Measurements from ENCODE around the gene CHURC1. TPM values are rescaled to one million over a fixed set of nuclear protein-coding genes. Genes with fewer than 3 reads are reported as not detected.

Gene CHURC1
- polyA plus RNA-seq, 1 donor = 42.3 TPM

DNA sequence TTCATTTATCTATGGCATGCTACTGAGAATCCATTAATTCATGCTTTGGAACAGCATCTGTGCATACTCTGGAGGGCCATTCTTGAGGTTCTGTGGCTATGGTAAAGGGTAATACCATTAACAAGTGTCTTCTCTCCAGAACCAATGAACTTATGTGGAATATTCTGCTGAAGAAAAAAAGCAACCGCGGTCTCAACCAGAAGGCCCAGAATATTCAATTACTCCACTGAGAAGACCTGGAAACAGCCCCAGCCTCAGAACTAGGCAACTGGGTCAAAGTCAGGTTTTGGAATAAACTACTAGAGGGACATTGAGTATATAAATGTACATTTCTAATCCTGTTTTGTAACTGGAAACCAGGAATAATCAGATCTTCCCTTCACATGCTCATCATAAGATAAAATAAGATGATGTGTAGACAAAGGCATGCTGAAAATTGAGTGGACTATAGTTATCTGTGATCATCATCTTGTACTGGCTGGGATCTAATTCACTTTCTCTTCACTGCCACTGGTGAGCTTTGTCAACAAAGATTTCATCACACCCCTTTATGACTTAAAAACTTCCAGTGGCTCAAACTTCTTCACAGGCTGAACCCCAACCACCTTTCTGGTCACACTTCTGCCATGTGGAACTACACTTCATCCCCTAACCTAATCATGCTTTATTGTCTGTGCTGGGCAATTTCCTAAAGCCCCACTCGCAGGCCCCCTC, 40.6 kb upstream of the CHURC1 start:
- no peak overlapping the region for H3K27ac ChIP-seq (ENCODE audit: low read length)

DNA sequence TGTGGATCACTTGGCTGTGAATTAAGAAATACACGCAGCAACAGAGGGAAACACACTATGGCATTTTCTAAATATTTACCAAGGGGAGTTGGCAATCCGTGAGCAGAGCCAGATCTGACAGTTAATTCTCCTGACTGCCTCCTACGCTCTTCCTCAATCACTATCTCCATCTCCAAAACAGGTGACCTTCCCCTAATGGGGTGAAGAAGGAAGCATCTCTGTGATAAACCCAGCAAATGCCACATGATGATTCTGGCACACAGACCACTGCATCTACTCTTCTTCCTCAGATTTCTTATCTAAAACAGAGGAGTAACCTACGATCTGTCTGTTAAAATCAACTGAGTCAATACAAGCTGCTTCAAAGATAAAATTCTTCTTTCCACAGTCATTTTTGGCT, 38.9 kb upstream of the CHURC1 start:
- Histone ChIP-seq H3K27me3 (ENCODE audit: control insufficient read depth, insufficient read depth, low read length) (peaks cover 59% of the 10 kb centered on the region), H3K4me3 (ENCODE audit: low read length) (no peak overlapping the region), H3K27ac (ENCODE audit: low read length) (no peak overlapping the region), H3K9me3 (ENCODE audit: control insufficient read depth, low read depth, low read length) (peaks cover 4% of the 10 kb centered on the region), H3K36me3 (ENCODE audit: control insufficient read depth, insufficient read depth, low read length) (no peaks in the 10 kb centered on the region), H3K4me1 (ENCODE audit: control insufficient read depth, insufficient read depth, low read length) (peaks cover 3% of the 10 kb centered on the region)
- DNase-seq = no peak
- WGBS (ENCODE audit: insufficient coverage, low lambda C conversion rate) = 0% methylated on average over 1 of the region's 4 CpGs

More for the DNA sequence above, 40.6 kb upstream of the CHURC1 start:
- Histone ChIP-seq H3K27me3 (ENCODE audit: control insufficient read depth, insufficient read depth, low read length) (peaks cover 47% of the 10 kb centered on the region), H3K4me3 (ENCODE audit: low read length) (no peak overlapping the region), H3K9me3 (ENCODE audit: control insufficient read depth, low read depth, low read length) (no peaks in the 10 kb centered on the region), H3K4me1 (ENCODE audit: control insufficient read depth, insufficient read depth, low read length) (no peaks in the 10 kb centered on the region), H3K36me3 (ENCODE audit: control insufficient read depth, insufficient read depth, low read length) (no peaks in the 10 kb centered on the region)
- no peak for DNase-seq
- WGBS (ENCODE audit: insufficient coverage, low lambda C conversion rate) = no CpG with 5 or more reads among the region's 3 CpGs

DNA sequence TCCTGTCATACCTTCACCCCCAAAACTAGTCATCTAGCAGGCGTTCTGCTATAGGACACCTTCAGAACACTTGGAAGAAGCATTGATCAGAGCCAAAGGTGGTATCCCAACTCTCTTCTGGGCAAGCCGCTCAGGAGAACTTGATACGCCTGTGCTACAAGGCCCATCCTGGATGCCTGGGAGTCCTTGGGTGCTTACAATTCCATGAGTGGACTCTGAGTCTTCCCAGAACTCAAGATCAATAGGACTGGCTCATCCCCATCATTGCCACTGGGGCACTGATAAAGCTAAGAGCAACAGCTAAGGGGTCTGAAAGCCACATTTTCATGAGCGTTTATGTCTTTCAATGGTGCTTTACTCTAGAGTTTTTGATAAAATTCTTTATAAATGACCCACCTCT, 36.4 kb upstream of the CHURC1 start:
- Histone ChIP-seq H3K9me3 (ENCODE audit: control insufficient read depth, low read depth, low read length) (peaks cover 4% of the 10 kb centered on the region), H3K36me3 (ENCODE audit: control insufficient read depth, insufficient read depth, low read length) (no peaks in the 10 kb centered on the region), H3K27me3 (ENCODE audit: control insufficient read depth, insufficient read depth, low read length) (peaks cover 72% of the 10 kb centered on the region), H3K27ac (ENCODE audit: low read length) (no peak overlapping the region), H3K4me1 (ENCODE audit: control insufficient read depth, insufficient read depth, low read length) (peaks cover 8% of the 10 kb centered on the region), H3K4me3 (ENCODE audit: low read length) (no peak overlapping the region)
- no CpG with 5 or more reads among the region's 4 CpGs for WGBS (ENCODE audit: insufficient coverage, low lambda C conversion rate)
- no peak for DNase-seq

DNA sequence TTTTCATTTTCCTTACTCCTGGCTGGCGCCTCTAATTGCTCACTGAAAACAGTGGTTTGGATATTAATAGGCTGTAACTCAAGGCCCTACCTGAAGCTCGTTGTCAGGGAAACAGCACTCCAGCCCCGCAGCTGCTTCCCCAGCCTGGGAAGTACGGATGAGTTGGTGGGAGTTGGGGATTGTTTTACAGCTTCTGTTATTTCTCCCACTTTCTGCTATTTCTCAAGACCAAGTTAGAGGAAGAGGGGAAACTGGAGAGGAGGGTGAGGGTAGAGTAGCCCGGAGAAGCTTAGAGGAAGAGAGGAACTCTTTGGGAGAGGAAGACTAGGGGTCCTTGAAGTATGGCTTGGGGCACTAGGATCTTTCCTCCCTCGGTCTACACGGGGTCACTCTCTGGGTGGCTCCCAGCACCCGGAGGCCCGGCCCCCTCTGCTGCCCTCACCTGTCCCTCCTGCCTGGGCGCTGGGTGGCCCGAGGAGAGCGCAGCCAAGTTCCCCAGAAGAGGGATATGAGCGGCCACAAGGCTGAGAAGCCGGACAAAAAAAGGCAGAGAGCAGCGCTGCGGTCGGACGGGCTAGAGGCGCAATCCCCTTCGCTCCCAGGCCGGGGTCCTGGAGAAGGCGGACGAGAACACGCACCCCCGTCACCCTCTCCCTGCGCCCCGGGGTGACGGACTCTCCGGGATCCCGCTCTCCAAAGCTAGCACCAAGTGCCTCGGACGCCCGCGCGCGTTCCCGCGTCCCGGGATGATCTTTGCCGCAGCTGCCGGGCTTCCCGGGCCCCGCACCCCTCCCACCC, 35.2 kb upstream of the CHURC1 start:
- H3K4me1 ChIP-seq (ENCODE audit: control insufficient read depth, insufficient read depth, low read length) = peaks cover 8% of the 10 kb centered on the region
- no peak overlapping the region for H3K27ac ChIP-seq (ENCODE audit: low read length)
- WGBS (ENCODE audit: insufficient coverage, low lambda C conversion rate) = no CpG with 5 or more reads among the region's 43 CpGs
- peak overlapping the region; percentile 31 for H3K4me3 ChIP-seq (ENCODE audit: low read length)
- peaks cover 74% of the 10 kb centered on the region for H3K27me3 ChIP-seq (ENCODE audit: control insufficient read depth, insufficient read depth, low read length)
- no peaks in the 10 kb centered on the region for H3K36me3 ChIP-seq (ENCODE audit: control insufficient read depth, insufficient read depth, low read length)
- H3K9me3 ChIP-seq (ENCODE audit: control insufficient read depth, low read depth, low read length) = peaks cover 4% of the 10 kb centered on the region
- peak; percentile 3 to 31 for DNase-seq

DNA sequence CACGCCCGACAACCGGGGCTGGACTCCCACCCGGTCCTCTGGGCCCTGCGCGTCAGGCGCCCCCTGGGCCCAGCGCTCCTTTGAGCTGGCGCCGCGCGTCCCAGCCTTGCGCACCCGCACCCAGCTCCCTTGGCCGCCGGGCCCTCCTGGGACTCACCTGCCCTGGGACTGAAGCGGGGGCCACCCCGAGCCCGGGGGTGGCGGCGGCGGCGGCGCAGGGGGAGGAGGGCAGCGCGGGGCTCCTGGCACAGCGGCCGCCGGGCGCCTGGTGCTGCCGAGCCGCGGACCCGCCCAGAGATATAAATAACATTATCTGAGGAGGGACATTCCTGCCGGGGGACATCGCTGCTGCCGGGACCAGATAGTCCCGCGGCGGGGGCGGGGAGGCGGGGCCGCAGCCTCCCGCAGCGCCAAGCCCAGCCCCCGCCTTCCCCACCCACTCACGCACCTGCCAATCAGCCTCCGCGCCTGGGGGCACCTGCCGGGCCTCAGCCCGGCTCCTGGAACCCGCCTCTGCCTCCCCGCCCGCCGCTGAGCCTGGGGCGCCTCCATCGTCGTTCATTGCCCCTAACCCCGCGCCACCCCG, 34.5 kb upstream of the CHURC1 start, which contains the start of gene SPTB:
Gene SPTB (minus strand): TSS at position 273 of the 586 bp plus-strand sequence. CDS start 56,813 bp downstream, outside the sequence.
- no CpG with 5 or more reads among the region's 61 CpGs for WGBS (ENCODE audit: insufficient coverage, low lambda C conversion rate)
- H3K36me3 ChIP-seq (ENCODE audit: control insufficient read depth, insufficient read depth, low read length) = no peaks in the 10 kb centered on the region
- peak; percentile 12 to 32 for DNase-seq
- H3K27me3 ChIP-seq (ENCODE audit: control insufficient read depth, insufficient read depth, low read length) = peaks cover 73% of the 10 kb centered on the region
- H3K9me3 ChIP-seq (ENCODE audit: control insufficient read depth, low read depth, low read length) = peaks cover 4% of the 10 kb centered on the region
- H3K4me1 ChIP-seq (ENCODE audit: control insufficient read depth, insufficient read depth, low read length) = peaks cover 8% of the 10 kb centered on the region
- peak within 1 kb of the TSS; percentile 48 for H3K4me3 ChIP-seq (ENCODE audit: low read length)
- H3K27ac ChIP-seq (ENCODE audit: low read length) = no peak within 1 kb of the TSS

DNA sequence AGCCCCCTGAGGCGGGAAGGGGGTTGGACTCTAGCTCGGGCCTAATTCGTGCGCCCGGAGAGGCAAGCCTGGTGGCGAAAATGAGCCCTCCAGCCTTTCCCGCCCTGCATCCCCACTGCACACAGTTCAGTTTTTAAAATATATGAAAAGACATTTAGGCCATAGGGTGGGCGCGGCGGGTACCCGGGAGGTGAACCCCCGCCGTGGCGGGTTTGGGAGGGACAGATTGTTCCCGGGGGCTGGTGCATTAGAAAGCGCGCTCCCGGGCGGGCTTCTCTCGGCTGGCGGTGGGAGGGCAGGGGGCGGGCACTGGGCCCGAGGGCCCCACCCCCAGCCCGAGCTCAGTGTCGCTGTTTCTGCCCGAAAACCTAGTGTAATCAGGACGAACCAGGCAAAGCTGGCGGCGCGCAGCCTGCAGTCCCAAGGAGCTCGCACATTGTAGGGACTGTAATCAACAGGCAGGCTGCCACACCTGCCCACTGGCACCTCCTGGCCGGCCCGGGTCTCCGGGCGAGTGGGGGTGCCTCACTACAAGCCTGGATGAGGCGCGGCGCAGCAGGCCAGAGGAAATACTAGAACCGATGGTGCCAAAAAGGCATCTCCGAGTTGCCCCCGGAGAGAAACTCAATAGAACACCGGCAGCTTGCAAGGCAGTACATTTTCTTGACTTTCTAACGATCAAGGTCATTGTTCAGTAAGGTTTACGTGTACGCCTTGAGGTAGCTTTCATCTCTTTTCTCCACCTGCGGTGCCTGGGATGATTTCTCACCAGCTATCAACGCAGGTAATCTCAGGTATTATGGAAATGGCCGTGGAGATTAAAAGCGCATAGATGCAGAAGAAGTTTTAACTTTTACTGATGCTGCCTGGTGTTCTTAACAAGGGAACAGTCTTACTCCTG, 33.8 kb upstream of the CHURC1 start:
- Histone ChIP-seq H3K9me3 (ENCODE audit: control insufficient read depth, low read depth, low read length) (peaks cover 4% of the 10 kb centered on the region), H3K27ac (ENCODE audit: low read length) (no peak overlapping the region), H3K4me3 (ENCODE audit: low read length) (peak overlapping the region; percentile 48), H3K4me1 (ENCODE audit: control insufficient read depth, insufficient read depth, low read length) (peaks cover 8% of the 10 kb centered on the region), H3K27me3 (ENCODE audit: control insufficient read depth, insufficient read depth, low read length) (peaks cover 70% of the 10 kb centered on the region), H3K36me3 (ENCODE audit: control insufficient read depth, insufficient read depth, low read length) (no peaks in the 10 kb centered on the region)
- DNase-seq = peak; percentile 20 to 59
- WGBS (ENCODE audit: insufficient coverage, low lambda C conversion rate) = 0% methylated on average over 3 of the region's 49 CpGs

DNA sequence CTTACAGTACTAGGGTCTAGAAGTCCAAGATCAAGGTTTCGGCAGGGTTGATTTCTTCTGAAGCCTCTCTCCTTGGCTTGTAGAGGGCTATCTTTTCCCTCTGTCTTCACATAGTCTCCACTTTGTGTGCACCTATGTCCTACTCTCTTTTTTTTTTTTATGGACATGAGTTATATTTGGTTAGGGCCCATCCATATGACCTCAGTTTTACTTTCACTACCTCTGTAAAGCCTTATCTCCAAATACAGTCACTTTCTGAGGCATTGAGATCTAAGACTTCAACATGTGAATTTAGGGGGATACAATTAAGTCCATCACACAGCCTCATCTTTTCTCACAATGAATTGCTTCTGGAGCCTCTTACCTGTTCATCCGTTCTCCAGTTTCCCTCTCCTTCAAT, 28.7 kb upstream of the CHURC1 start:
- WGBS (ENCODE audit: insufficient coverage, low lambda C conversion rate) = 100% methylated on average over 1 of the region's 2 CpGs
- Histone ChIP-seq H3K27me3 (ENCODE audit: control insufficient read depth, insufficient read depth, low read length) (peaks cover 37% of the 10 kb centered on the region), H3K27ac (ENCODE audit: low read length) (no peak overlapping the region), H3K36me3 (ENCODE audit: control insufficient read depth, insufficient read depth, low read length) (no peaks in the 10 kb centered on the region), H3K4me3 (ENCODE audit: low read length) (no peak overlapping the region), H3K4me1 (ENCODE audit: control insufficient read depth, insufficient read depth, low read length) (peaks cover 5% of the 10 kb centered on the region), H3K9me3 (ENCODE audit: control insufficient read depth, low read depth, low read length) (no peaks in the 10 kb centered on the region)
- DNase-seq = no peak

DNA sequence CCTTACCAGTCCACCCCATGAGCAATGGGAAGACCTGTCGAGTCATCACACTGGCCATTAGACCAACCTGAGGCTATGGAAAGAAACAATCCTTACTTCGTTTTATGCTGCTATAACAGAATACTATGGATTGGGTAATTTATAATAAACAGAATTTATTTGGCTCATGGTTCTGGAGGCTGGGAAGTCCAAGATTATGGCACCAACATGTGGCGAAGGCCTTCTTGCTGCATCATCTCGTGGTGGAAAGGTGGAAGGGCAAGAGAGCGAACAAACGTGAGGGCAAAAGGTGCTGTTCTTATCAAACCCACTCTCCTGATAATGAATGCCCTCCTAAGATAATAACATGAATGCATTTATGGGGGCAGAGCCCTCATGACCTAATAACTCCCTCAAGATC, 24.9 kb upstream of the CHURC1 start:
- H3K27me3 ChIP-seq (ENCODE audit: control insufficient read depth, insufficient read depth, low read length) = peaks cover 10% of the 10 kb centered on the region
- no peaks in the 10 kb centered on the region for H3K4me1 ChIP-seq (ENCODE audit: control insufficient read depth, insufficient read depth, low read length)
- no peak for DNase-seq
- H3K36me3 ChIP-seq (ENCODE audit: control insufficient read depth, insufficient read depth, low read length) = no peaks in the 10 kb centered on the region
- H3K9me3 ChIP-seq (ENCODE audit: control insufficient read depth, low read depth, low read length) = no peaks in the 10 kb centered on the region
- no peak overlapping the region for H3K4me3 ChIP-seq (ENCODE audit: low read length)
- H3K27ac ChIP-seq (ENCODE audit: low read length) = no peak overlapping the region
- WGBS (ENCODE audit: insufficient coverage, low lambda C conversion rate) = no CpG with 5 or more reads among the region's 6 CpGs

DNA sequence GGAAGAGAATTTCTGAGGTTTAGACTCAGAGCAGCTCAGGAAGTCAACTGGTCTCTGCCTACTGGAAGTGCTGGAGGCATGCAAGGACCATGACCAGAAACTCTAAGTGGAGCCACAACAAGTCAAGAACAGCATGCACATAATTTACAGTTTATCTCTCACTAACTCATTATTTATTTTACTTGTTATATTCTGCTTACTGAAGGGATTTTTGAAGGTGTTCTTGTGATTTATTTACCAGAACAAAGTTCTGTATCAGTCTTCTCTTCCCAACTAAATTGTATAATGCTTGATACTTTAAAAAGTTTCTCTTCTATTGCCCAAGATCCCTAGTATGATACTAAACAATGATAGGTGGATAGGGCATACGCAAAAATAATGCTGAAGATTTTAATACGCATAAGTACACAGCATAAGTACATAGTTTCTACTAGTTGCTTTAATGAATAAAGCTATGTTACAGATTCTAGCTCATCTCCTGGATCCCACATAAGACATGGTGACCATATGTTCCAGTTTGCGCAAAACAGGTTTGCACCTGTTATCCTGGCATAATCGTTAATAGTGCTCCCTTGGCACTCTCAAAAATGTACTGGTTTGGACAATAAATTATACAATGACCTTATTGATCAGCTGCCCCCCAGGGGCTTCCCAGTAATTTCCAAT, 22.9 kb upstream of the CHURC1 start:
- no peaks in the 10 kb centered on the region for H3K9me3 ChIP-seq (ENCODE audit: control insufficient read depth, low read depth, low read length)
- H3K36me3 ChIP-seq (ENCODE audit: control insufficient read depth, insufficient read depth, low read length) = no peaks in the 10 kb centered on the region
- no peak for DNase-seq
- H3K27me3 ChIP-seq (ENCODE audit: control insufficient read depth, insufficient read depth, low read length) = peaks cover 4% of the 10 kb centered on the region
- H3K27ac ChIP-seq (ENCODE audit: low read length) = no peak overlapping the region
- 100% methylated on average over 1 of the region's 4 CpGs for WGBS (ENCODE audit: insufficient coverage, low lambda C conversion rate)
- no peaks in the 10 kb centered on the region for H3K4me1 ChIP-seq (ENCODE audit: control insufficient read depth, insufficient read depth, low read length)
- H3K4me3 ChIP-seq (ENCODE audit: low read length) = no peak overlapping the region

All from large intestine (tissue), 3 donors.